ENCODE measurements around the gene GAREM1. TPM values are rescaled to one million over a fixed set of nuclear protein-coding genes. Genes with fewer than 3 reads are reported as not detected.

GAREM1 gene
- total RNA-seq, 1 donor from 2014 or later: 8.6 TPM

DNA sequence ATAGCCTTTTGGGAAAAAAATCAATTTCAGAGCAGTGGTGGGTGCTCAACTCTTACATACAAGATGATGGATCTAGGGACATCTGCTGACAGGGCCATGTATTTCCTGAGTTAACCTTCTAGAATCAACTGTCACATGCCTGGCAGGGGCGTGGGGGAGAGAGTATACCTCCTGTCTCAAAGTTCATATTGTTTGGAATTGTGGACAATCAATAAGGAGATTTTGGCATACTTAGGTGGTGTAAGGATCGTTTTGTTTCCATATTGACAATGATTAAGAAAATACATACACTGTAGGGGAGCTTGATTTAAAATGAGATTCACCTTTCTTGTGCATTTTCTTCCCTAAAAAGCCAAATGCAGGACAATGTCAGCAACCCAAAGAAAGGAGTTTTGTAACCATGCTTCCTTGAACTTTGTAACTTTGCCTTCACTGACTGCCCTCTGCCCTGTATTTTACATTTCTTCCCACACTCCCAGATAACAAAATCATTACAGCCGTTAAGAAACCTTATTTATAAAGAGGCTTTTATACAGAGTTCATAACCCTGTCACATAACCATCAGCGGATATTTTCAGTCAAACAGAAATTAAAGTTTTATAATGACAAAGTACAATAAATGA is 192.4 kb downstream of the GAREM1 start:
- H3K27ac ChIP-seq (replicated peaks): peak overlapping the region; percentile 29
- intact Hi-C loops (cut with micrococcal nuclease): loop anchor here (10.0 kb wide), 1 partner anchor 113 kb away; no protein-coding TSS in a partner anchor

DNA sequence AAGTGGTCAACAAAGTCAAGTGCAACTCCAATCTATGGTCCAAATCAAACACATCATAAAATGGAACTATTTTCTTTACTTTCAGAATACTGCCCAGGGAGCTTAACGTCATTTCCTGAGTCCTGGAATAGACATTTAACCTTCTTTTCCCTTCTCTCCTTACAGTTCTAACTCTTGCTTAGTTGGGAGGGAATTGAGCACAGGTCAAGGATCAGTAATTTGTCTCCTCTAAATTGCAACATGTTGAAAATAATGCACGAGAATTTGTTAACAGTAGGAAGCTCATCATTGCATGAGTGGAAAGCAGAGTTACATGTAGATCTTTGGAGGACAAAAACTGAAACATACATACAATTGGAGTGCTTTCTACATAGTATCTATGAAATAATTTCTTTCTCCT is 193.1 kb downstream of the GAREM1 start:
- no peak for DNase-seq
- H3K27ac ChIP-seq (replicated peaks): peak overlapping the region; percentile 29
- no peaks in the 10 kb centered on the region for H3K27me3 ChIP-seq (ENCODE audit: low read depth)
- no peak overlapping the region for H3K4me3 ChIP-seq
- no peaks in the 10 kb centered on the region for H3K9me3 ChIP-seq (replicated peaks)
- H3K4me1 ChIP-seq: peaks cover 28% of the 10 kb centered on the region
- intact Hi-C loops (cut with micrococcal nuclease): loop anchor here (10.0 kb wide), 1 partner anchor 113 kb away; no protein-coding TSS in a partner anchor
- H3K36me3 ChIP-seq: no peaks in the 10 kb centered on the region
- TF ChIP-seq, protein P1, sequence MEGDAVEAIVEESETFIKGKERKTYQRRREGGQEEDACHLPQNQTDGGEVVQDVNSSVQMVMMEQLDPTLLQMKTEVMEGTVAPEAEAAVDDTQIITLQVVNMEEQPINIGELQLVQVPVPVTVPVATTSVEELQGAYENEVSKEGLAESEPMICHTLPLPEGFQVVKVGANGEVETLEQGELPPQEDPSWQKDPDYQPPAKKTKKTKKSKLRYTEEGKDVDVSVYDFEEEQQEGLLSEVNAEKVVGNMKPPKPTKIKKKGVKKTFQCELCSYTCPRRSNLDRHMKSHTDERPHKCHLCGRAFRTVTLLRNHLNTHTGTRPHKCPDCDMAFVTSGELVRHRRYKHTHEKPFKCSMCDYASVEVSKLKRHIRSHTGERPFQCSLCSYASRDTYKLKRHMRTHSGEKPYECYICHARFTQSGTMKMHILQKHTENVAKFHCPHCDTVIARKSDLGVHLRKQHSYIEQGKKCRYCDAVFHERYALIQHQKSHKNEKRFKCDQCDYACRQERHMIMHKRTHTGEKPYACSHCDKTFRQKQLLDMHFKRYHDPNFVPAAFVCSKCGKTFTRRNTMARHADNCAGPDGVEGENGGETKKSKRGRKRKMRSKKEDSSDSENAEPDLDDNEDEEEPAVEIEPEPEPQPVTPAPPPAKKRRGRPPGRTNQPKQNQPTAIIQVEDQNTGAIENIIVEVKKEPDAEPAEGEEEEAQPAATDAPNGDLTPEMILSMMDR (IDR thresholded peaks at IDR 0.05; ENCODE audit: borderline replicate concordance): no peak

More for the DNA sequence above, 192.4 kb downstream of the GAREM1 start:
- no peak for DNase-seq
- H3K27me3 ChIP-seq (ENCODE audit: low read depth): no peaks in the 10 kb centered on the region
- no peaks in the 10 kb centered on the region for H3K9me3 ChIP-seq (replicated peaks)
- peaks cover 35% of the 10 kb centered on the region for H3K4me1 ChIP-seq
- H3K4me3 ChIP-seq: no peak overlapping the region
- no peaks in the 10 kb centered on the region for H3K36me3 ChIP-seq
- TF ChIP-seq, protein P1 (IDR thresholded peaks at IDR 0.05; ENCODE audit: borderline replicate concordance): no peak

DNA sequence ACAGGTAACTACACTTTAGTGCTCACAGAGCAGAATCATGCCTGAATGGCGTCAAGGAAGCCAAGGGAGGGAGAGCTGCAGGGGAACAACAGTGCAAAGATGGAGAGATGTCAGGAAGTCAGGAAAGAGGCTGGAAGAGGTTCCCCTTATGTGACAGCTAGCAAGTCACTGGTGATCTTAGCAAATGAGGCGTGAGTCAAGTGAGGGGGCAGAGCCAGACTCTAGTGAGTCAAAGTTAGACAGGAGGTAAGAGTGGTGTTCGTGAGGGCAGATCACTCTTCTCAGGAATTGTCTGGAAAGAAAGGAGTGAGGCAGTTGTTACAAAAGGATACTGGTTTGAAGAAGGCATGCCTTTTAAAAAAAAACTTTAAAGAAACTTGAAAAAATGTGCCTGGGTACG is 193.8 kb downstream of the GAREM1 start:
- no peak overlapping the region for H3K27ac ChIP-seq (replicated peaks)
- TF ChIP-seq, protein P1 (IDR thresholded peaks at IDR 0.05; ENCODE audit: borderline replicate concordance): no peak
- intact Hi-C loops (cut with micrococcal nuclease): loop anchor here (10.0 kb wide), 1 partner anchor 112 kb away; no protein-coding TSS in a partner anchor
- no peaks in the 10 kb centered on the region for H3K27me3 ChIP-seq (ENCODE audit: low read depth)
- H3K36me3 ChIP-seq: no peaks in the 10 kb centered on the region
- H3K9me3 ChIP-seq (replicated peaks): no peaks in the 10 kb centered on the region
- H3K4me3 ChIP-seq: no peak overlapping the region
- no peak for DNase-seq
- peaks cover 26% of the 10 kb centered on the region for H3K4me1 ChIP-seq

DNA sequence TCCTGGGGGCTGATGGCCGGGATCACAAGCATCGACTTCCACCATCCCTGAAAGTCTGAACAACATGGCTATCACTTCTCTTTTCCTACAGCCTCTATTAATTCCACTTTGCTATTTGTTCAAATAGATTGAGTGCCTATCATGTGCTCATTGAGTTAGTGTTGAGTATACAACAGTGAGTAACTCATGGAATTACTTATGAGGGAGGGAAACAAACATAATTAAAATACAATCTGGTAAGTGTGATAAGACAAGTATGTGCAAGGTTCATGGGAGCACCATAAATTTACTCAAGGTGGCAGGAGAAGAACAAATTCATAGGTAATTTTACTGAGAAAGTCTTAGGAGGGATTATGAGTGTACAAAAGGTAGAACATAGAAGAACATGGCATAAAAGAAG is 194.4 kb downstream of the GAREM1 start:
- TF ChIP-seq, protein P1 (IDR thresholded peaks at IDR 0.05; ENCODE audit: borderline replicate concordance): no peak
- no peaks in the 10 kb centered on the region for H3K36me3 ChIP-seq
- H3K4me1 ChIP-seq: peaks cover 32% of the 10 kb centered on the region
- no peaks in the 10 kb centered on the region for H3K27me3 ChIP-seq (ENCODE audit: low read depth)
- H3K4me3 ChIP-seq: no peak overlapping the region
- H3K27ac ChIP-seq (replicated peaks): no peak overlapping the region
- intact Hi-C loops (cut with micrococcal nuclease): loop anchor here (10.0 kb wide), 1 partner anchor 111 kb away; no protein-coding TSS in a partner anchor
- no peak for DNase-seq
- H3K9me3 ChIP-seq (replicated peaks): no peaks in the 10 kb centered on the region

DNA sequence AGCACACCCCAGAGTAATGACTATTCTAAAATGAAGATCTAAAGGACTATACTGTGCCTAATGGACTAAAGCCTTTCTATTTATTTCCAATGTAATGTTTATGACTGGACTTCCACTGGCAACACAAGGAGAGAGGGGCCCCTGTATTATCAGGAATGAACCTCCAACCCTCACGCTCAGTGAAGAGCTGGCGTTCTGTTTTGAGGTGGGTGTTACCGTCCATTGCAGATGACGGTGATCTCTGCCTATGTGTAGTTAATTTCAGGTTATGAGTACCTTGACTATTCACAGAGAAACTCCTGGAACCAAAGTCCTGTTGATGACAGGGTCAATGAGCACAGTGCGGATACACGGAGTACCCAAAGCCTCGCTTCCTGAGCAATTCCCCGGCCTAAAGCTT is 195.5 kb downstream of the GAREM1 start:
- Histone ChIP-seq H3K4me3 (no peak overlapping the region), H3K27ac (replicated peaks) (no peak overlapping the region), H3K27me3 (ENCODE audit: low read depth) (no peaks in the 10 kb centered on the region), H3K9me3 (replicated peaks) (no peaks in the 10 kb centered on the region), H3K4me1 (peaks cover 22% of the 10 kb centered on the region), H3K36me3 (no peaks in the 10 kb centered on the region)
- TF ChIP-seq, protein P1 (IDR thresholded peaks at IDR 0.05; ENCODE audit: borderline replicate concordance): no peak
- intact Hi-C loops (cut with micrococcal nuclease): loop anchor here (10.0 kb wide), 1 partner anchor 110 kb away; no protein-coding TSS in a partner anchor
- no peak for DNase-seq

Measured in left ventricle myocardium inferior (tissue), 1 donor.